BLaER1 treated with 17β-estradiol and CSF1 and Interleukin-3, amounts not matched to agents 10 nM and 100 nM (cell line): ENCODE results near the gene SLC66A1.

ENCODE experiments used
- H3K27ac ChIP-seq, 11 experiments: shearing (Covaris generic); formaldehyde crosslinking; 2 replicates each; pipeline ENCODE4 v1.8.1; 2022
- H3K27me3 ChIP-seq, 11 experiments: shearing (Covaris generic); formaldehyde crosslinking; 2 replicates each; pipeline ENCODE4 v1.8.1; 2022
- H3K36me3 ChIP-seq, 11 experiments: shearing (Covaris generic); formaldehyde crosslinking; 2 replicates each; pipeline ENCODE4 v1.8.1; 2022
- H3K4me1 ChIP-seq, 10 experiments: shearing (Covaris generic); formaldehyde crosslinking; 2 replicates each; pipeline ENCODE4 v1.8.1; 2022
- H3K4me2 ChIP-seq, 11 experiments: shearing (Covaris generic); formaldehyde crosslinking; 2 replicates each; pipeline ENCODE4 v1.8.1; 2022
- H3K4me3 ChIP-seq, 10 experiments: shearing (Covaris generic); formaldehyde crosslinking; 2 replicates each; pipeline ENCODE4 v1.8.1; 2022
- H3K9ac ChIP-seq, 11 experiments: shearing (Covaris generic); formaldehyde crosslinking; 2 replicates each; pipeline ENCODE4 v1.8.1; 2022
- H3K9me3 ChIP-seq, 11 experiments: shearing (Covaris generic); formaldehyde crosslinking; replicated peaks in 1 of 11; 2 replicates each; pipeline ENCODE4 v1.8.1; 2022
- H4K20me1 ChIP-seq, 11 experiments: shearing (Covaris generic); formaldehyde crosslinking; 2 replicates each; pipeline ENCODE4 v1.8.1; 2022
- Cebpa-rat ChIP-seq, 11 experiments: shearing (Covaris generic); IDR thresholded peaks; 2 replicates each; pipeline ENCODE4 v1.8.1; 2022

The SLC66A1 gene

DNA sequence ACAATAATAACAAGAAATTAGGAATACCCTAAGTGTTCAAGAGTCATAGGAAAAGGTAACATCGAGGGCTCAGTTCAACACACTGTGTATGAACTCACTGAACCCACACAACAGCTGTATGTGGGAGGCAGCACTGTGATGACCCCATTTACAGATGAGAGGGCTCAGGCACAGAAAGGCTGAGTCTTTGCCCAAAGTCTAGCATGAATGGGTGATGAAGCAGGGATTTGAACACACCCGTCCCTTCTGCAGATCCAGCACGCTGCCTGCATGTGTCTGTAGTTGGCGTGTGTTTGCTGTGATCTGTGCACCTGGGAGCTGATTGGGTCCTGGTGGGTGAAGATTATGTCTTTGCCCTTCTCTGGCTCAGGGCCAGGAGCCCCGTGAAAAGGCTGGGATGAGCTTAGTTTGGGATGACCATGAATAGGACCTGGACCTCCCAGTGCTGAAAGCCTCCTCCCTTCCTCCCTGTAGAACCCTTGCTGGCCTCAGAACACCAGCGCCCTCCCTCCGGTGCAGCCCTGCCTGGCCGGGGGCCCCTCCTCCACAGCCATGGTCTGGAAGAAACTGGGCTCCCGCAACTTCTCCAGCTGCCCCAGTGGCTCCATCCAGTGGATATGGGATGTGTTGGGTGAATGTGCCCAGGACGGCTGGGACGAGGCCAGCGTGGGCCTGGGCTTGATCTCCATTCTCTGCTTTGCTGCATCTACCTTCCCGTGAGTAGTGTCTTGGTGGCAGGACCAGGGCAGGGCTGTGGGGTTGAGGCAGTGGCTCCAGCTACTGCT is 5.2 kb downstream of the SLC66A1 start:
- H3K9ac ChIP-seq: peak overlapping the region in 9 of 11 experiments; percentile 0 to 49 (median 18); a peak in 10 of 22 replicates

GRCh38 chr1:19319196-19319595 is 7.1 kb downstream of the SLC66A1 start:
- peak overlapping the region in 8 of 11 experiments; percentile 24 to 83 (median 66); a peak in 13 of 22 replicates for H3K27ac ChIP-seq
- H3K4me2 ChIP-seq: peak overlapping the region; percentile 29 to 100 (median 97)
- H3K36me3 ChIP-seq: peaks cover 0 to 56% (median 18%) of the 10 kb centered on the region in 11 experiments; a peak in 15 of 22 replicates
- peak overlapping the region in 3 of 11 experiments; percentile 46 to 54 (median 51); a peak in 5 of 22 replicates for H3K9ac ChIP-seq
- TF ChIP-seq Cebpa-rat (IDR thresholded peaks at IDR 0.05): no peak
- H3K9me3 ChIP-seq: no peaks in the 10 kb centered on the region
- no peaks in the 10 kb centered on the region for H3K27me3 ChIP-seq
- peak overlapping the region in 1 of 10 experiments; percentile 35; a peak in 2 of 20 replicates for H3K4me3 ChIP-seq
- peaks cover 82 to 100% (median 98%) of the 10 kb centered on the region in 10 experiments for H3K4me1 ChIP-seq
- H4K20me1 ChIP-seq: peaks cover 0 to 94% (median 27%) of the 10 kb centered on the region in 11 experiments; a peak in 16 of 22 replicates

More for the DNA sequence above, 5.2 kb downstream of the SLC66A1 start:
- Histone ChIP-seq H3K36me3 (peaks cover 0 to 40% (median 9%) of the 10 kb centered on the region in 11 experiments; a peak in 14 of 22 replicates), H3K4me1 (peaks cover 78 to 100% (median 99%) of the 10 kb centered on the region in 10 experiments), H3K9me3 (no peaks in the 10 kb centered on the region), H3K4me2 (peak overlapping the region; percentile 91 to 100 (median 99)), H3K27ac (peak overlapping the region in 8 of 11 experiments; percentile 24 to 83 (median 70); a peak in 14 of 22 replicates), H3K27me3 (no peaks in the 10 kb centered on the region), H4K20me1 (peaks cover 0 to 86% (median 29%) of the 10 kb centered on the region in 11 experiments; a peak in 17 of 22 replicates), H3K4me3 (peak overlapping the region in 1 of 10 experiments; percentile 12; a peak in 2 of 20 replicates)
- no peak for TF ChIP-seq Cebpa-rat (IDR thresholded peaks at IDR 0.05)

DNA sequence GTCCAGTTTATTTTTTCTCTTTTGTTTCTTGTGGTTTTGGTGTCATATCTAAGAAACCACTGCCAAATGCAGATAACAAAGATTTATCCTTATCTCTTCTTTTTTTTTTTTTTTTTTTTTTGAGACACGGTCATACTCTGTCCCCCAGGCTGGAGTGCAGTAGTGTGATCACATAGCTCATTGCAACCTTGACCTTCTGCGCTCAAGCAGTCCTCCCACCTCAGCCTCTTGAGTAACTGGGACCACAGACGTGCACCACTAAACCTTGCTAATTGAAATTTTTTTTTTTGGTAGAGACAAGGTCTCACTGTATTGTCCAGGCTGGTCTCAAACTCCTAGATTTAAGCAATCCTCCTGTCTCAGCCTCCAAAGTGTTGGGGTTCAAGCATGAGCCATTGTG is 8.9 kb downstream of the SLC66A1 start:
- Histone ChIP-seq H3K36me3 (peaks cover 0 to 75% (median 18%) of the 10 kb centered on the region in 11 experiments; a peak in 16 of 22 replicates), H3K4me1 (peaks cover 81 to 100% (median 98%) of the 10 kb centered on the region in 10 experiments), H3K27ac (no peak overlapping the region), H3K9me3 (no peaks in the 10 kb centered on the region), H3K27me3 (no peaks in the 10 kb centered on the region), H3K4me2 (peak overlapping the region in 8 of 11 experiments; percentile 16 to 100 (median 59); a peak in 12 of 22 replicates), H3K4me3 (no peak overlapping the region), H3K9ac (no peak overlapping the region), H4K20me1 (peaks cover under 1 to 94% (median 25%) of the 10 kb centered on the region in 11 experiments; a peak in 15 of 22 replicates)
- TF ChIP-seq Cebpa-rat (IDR thresholded peaks at IDR 0.05): no peak

GRCh38 chr1:19322481-19322880 is 10.4 kb downstream of the SLC66A1 start:
- H4K20me1 ChIP-seq: peaks cover 0 to 91% (median 20%) of the 10 kb centered on the region in 11 experiments; a peak in 13 of 22 replicates
- TF ChIP-seq Cebpa-rat (IDR thresholded peaks at IDR 0.05): no peak
- peaks cover 72 to 98% (median 95%) of the 10 kb centered on the region in 10 experiments for H3K4me1 ChIP-seq
- peaks cover 0 to 85% (median 18%) of the 10 kb centered on the region in 11 experiments; a peak in 17 of 22 replicates for H3K36me3 ChIP-seq
- H3K9me3 ChIP-seq: no peaks in the 10 kb centered on the region
- H3K9ac ChIP-seq: peak overlapping the region in 4 of 11 experiments; percentile 18 to 52 (median 28); a peak in 2 of 22 replicates
- H3K27ac ChIP-seq: peak overlapping the region in 4 of 11 experiments; percentile 1 to 19 (median 10); a peak in 3 of 22 replicates
- no peak overlapping the region for H3K4me3 ChIP-seq
- peak overlapping the region; percentile 32 to 99 (median 62) for H3K4me2 ChIP-seq
- H3K27me3 ChIP-seq: no peaks in the 10 kb centered on the region

DNA sequence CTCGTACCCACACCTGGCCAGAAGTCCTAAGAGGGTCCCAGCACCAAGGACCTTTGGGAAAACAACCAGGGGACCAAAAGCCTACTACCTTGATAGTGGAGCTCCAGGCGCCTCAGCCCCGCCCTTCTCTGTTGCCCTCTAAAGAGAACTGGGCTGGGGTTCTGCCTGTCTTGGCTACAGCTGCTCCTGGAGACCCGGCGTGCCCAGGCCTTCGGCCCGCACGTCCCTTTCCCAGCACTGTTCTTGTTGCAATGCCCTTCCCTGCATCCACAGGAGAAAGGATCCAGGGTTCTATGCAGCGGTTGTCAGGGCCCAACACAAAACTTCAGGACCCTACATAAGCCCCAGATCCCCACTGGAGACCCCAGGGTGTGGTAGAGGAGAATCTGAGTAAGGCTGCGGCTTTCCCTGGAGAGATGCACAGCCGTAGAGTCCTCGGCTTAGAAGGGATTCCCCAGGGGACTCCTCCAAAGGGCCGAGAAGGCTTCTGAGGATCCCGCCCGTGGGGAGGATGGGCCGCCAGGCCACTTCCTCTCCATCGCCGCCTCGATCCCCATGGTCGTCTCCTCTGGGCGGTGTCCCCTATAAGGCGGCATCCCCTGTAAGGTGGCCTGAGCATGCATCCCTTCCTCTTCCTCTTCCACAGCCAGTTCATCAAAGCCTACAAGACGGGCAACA is 12.0 kb downstream of the SLC66A1 start:
- Histone ChIP-seq H3K4me2 (peak overlapping the region; percentile 22 to 99 (median 74); a peak in 21 of 22 replicates), H3K9me3 (no peaks in the 10 kb centered on the region), H3K4me3 (no peak overlapping the region), H3K9ac (no peak overlapping the region), H3K27me3 (no peaks in the 10 kb centered on the region), H3K27ac (no peak overlapping the region), H4K20me1 (peaks cover 0 to 76% (median 20%) of the 10 kb centered on the region in 11 experiments; a peak in 12 of 22 replicates), H3K36me3 (peaks cover 3 to 84% (median 22%) of the 10 kb centered on the region in 11 experiments; a peak in 17 of 22 replicates), H3K4me1 (peaks cover 56 to 81% (median 79%) of the 10 kb centered on the region in 10 experiments)
- TF ChIP-seq Cebpa-rat (IDR thresholded peaks at IDR 0.05): no peak

GRCh38 chr1:19324665-19324990 is 12.5 kb downstream of the SLC66A1 start:
- Histone ChIP-seq H3K27ac (no peak overlapping the region), H3K36me3 (peaks cover 3 to 84% (median 22%) of the 10 kb centered on the region in 11 experiments; a peak in 18 of 22 replicates), H3K4me2 (peak overlapping the region; percentile 22 to 99 (median 74); a peak in 20 of 22 replicates), H3K4me1 (peaks cover 51 to 76% (median 74%) of the 10 kb centered on the region in 10 experiments), H3K9ac (no peak overlapping the region), H3K9me3 (no peaks in the 10 kb centered on the region), H3K27me3 (no peaks in the 10 kb centered on the region), H3K4me3 (no peak overlapping the region), H4K20me1 (peaks cover 0 to 71% (median 20%) of the 10 kb centered on the region in 11 experiments; a peak in 12 of 22 replicates)
- TF ChIP-seq Cebpa-rat (IDR thresholded peaks at IDR 0.05): no peak

DNA sequence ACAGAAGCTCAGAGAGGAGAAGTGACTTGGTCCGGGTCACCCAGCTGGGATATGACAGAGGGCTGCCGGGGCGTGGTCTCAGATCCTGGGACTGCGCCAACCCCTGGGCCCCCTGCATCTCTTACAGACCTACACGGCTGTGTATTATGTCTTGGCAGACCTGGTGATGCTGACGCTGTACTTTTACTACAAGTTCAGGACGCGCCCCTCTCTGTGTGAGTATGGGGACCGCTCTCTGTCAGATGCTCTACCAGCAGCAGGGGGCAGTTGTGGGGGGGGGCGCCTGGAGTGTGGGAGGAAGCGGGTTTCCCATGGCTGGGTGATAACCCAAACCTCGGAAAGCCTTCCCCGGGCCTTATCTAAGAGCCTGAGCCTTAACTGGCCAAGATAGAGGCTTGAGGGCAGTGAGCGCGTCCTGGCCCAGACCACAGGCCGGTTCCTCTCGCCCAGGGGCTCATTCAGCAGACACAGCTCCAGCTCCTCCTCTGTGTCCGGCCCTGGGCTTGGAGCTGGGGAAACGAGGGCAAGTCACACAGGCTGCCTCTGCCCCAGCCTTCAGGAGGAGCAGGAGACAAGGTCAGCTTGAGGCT is 13.3 kb downstream of the SLC66A1 start:
- H3K27me3 ChIP-seq: no peaks in the 10 kb centered on the region
- peak overlapping the region; percentile 32 to 99 (median 76); a peak in 21 of 22 replicates for H3K4me2 ChIP-seq
- H3K36me3 ChIP-seq: peaks cover 3 to 80% (median 22%) of the 10 kb centered on the region in 11 experiments; a peak in 18 of 22 replicates
- H3K9ac ChIP-seq: peak overlapping the region in 6 of 11 experiments; percentile 15 to 53 (median 31); a peak in 3 of 22 replicates
- peaks cover 0 to 71% (median 20%) of the 10 kb centered on the region in 11 experiments; a peak in 12 of 22 replicates for H4K20me1 ChIP-seq
- H3K4me3 ChIP-seq: no peak overlapping the region
- H3K27ac ChIP-seq: peak overlapping the region in 5 of 11 experiments; percentile 34 to 64 (median 45); a peak in 8 of 22 replicates
- H3K9me3 ChIP-seq: no peaks in the 10 kb centered on the region
- no peak for TF ChIP-seq Cebpa-rat (IDR thresholded peaks at IDR 0.05)
- H3K4me1 ChIP-seq: peaks cover 50 to 68% (median 66%) of the 10 kb centered on the region in 10 experiments
